ENCODE results near the gene RASAL2. TPM values are rescaled to one million over a fixed set of nuclear protein-coding genes. Genes with fewer than 3 reads are reported as not detected.

RASAL2 gene
- total RNA-seq, 1 experiment from 2014 or later = 22.2 TPM

GRCh38 chr1:178119628-178120027 is 25.7 kb downstream of the RASAL2 start:
- H3K4ac ChIP-seq (ENCODE audit: low read depth, low read length) = no peak overlapping the region
- H3K27me3 Mint-ChIP-seq (ENCODE audit: low read depth) = no peaks in the 10 kb centered on the region
- H3T11ph ChIP-seq (ENCODE audit: low read length) = no peak overlapping the region
- no peaks in the 10 kb centered on the region for H3K9me3 ChIP-seq (ENCODE audit: control insufficient read depth, low read depth, low read length)
- H3K79me1 ChIP-seq (ENCODE audit: insufficient read depth, low read depth, low read length, poor library complexity, severe bottlenecking) = no peaks in the 10 kb centered on the region
- no peak overlapping the region for H2AK5ac ChIP-seq (ENCODE audit: insufficient read length, low read length)
- peaks cover 21 to 33% (median 25%) of the 10 kb centered on the region in 3 experiments for H3K36me3 Mint-ChIP-seq (ENCODE audit: insufficient read depth in 1 of 3, low read depth in 3 of 3)
- H3K23me2 ChIP-seq (ENCODE audit: insufficient read length, low read depth, low read length, poor library complexity, severe bottlenecking) = no peaks in the 10 kb centered on the region
- WGBS (ENCODE audit: extremely low coverage, insufficient read length, low lambda C conversion rate) = no CpG with 5 or more reads among the region's 5 CpGs
- peaks cover 16 to 22% of the 10 kb centered on the region in 2 experiments for H3K4me1 Mint-ChIP-seq
- peaks cover 20 to 23% of the 10 kb centered on the region in 2 experiments for H3K9me3 Mint-ChIP-seq
- H3K27ac ChIP-seq (ENCODE audit: insufficient read length, low read depth, low read length) = no peak overlapping the region
- no peak overlapping the region for H2BK5ac ChIP-seq (ENCODE audit: insufficient read length, low read length)
- no peak overlapping the region for H2BK12ac ChIP-seq (ENCODE audit: insufficient read length, low read depth, low read length)
- H2BK120ac ChIP-seq (ENCODE audit: low read depth, low read length, poor library complexity, severe bottlenecking) = no peak overlapping the region
- H3K18ac ChIP-seq (ENCODE audit: insufficient read length, low read depth, low read length) = no peak overlapping the region
- H3K4me2 ChIP-seq (ENCODE audit: insufficient read depth, insufficient read length, low read length) = no peak overlapping the region
- no peaks in the 10 kb centered on the region; the same call in 1 of the 2 replicates for H3K4me1 ChIP-seq (ENCODE audit: insufficient read depth, low read length)
- no peak overlapping the region for H4K8ac ChIP-seq (replicated peaks; ENCODE audit: insufficient read length, low read depth, low read length)
- no peak overlapping the region for H2AFZ ChIP-seq (ENCODE audit: low read length)
- H3K79me2 ChIP-seq (ENCODE audit: insufficient read depth, low read length) = peaks cover 2% of the 10 kb centered on the region; the same call in 1 of the 2 replicates
- H2BK15ac ChIP-seq (ENCODE audit: low read depth, low read length) = no peak overlapping the region
- H3K9ac ChIP-seq (ENCODE audit: extremely low read depth, insufficient read length, low read length) = no peak overlapping the region
- no peak overlapping the region for H3K14ac ChIP-seq (ENCODE audit: insufficient read depth, low read length)
- no peak for TF ChIP-seq CTCF (conservative IDR thresholded peaks at IDR 0.05)
- DNase-seq = no peak
- H4K20me1 ChIP-seq (ENCODE audit: control insufficient read depth, insufficient read depth, insufficient read length) = no peaks in the 10 kb centered on the region
- H3K56ac ChIP-seq (ENCODE audit: insufficient read length, low read depth, low read length) = no peak overlapping the region
- H3K27me3 ChIP-seq (ENCODE audit: insufficient read depth, low read length) = no peaks in the 10 kb centered on the region
- no peak overlapping the region for H4K91ac ChIP-seq (ENCODE audit: insufficient read length, low read depth, low read length)
- no peak overlapping the region for H2BK20ac ChIP-seq (ENCODE audit: low read depth, low read length, poor library complexity, severe bottlenecking)
- H4K5ac ChIP-seq (ENCODE audit: insufficient read length, low read depth, low read length) = no peak overlapping the region
- H3K23ac ChIP-seq (ENCODE audit: insufficient read length, low read depth, low read length) = no peak overlapping the region
- no peak overlapping the region for H3K27ac Mint-ChIP-seq
- no peak overlapping the region for H3K4me3 Mint-ChIP-seq
